ENCODE results near the gene TEDC2.
A peak's percentile ranks its signal among the peaks of the same experiment; 100 is the strongest.

The TEDC2 gene

GRCh38 chr16:2485811-2486507 lies 26.1 kb downstream of the TEDC2 start:
- Mint-ChIP-seq H3K4me1 (ENCODE audit: low read depth) (peaks cover 15% of the 10 kb centered on the region), H3K9me3 (ENCODE audit: low read depth) (no peaks in the 10 kb centered on the region), H3K36me3 (no peaks in the 10 kb centered on the region), H3K27me3 (no peaks in the 10 kb centered on the region), H3K4me3 (no peak overlapping the region), H3K27ac (no peak overlapping the region)

- peak overlapping the region; percentile 87 for H3K27ac Mint-ChIP-seq
- no peaks in the 10 kb centered on the region for H3K36me3 Mint-ChIP-seq
- H3K4me3 Mint-ChIP-seq: peak overlapping the region; percentile 75
These were observed 27.0 kb downstream of the TEDC2 start for GRCh38 chr16:2486645-2487516.

GRCh38 chr16:2487517-2487842 lies 27.6 kb downstream of the TEDC2 start:
- peaks cover 12% of the 10 kb centered on the region for H3K4me1 Mint-ChIP-seq (ENCODE audit: low read depth)
- peak overlapping the region; percentile 87 for H3K27ac Mint-ChIP-seq
- no peaks in the 10 kb centered on the region for H3K36me3 Mint-ChIP-seq
- H3K27me3 Mint-ChIP-seq: no peaks in the 10 kb centered on the region
- peak overlapping the region; percentile 75 for H3K4me3 Mint-ChIP-seq
- no peaks in the 10 kb centered on the region for H3K9me3 Mint-ChIP-seq (ENCODE audit: low read depth)

More at GRCh38 chr16:2486645-2487516, 27.0 kb downstream of the TEDC2 start:
- no peaks in the 10 kb centered on the region for H3K9me3 Mint-ChIP-seq (ENCODE audit: low read depth)
- no peaks in the 10 kb centered on the region for H3K27me3 Mint-ChIP-seq
- H3K4me1 Mint-ChIP-seq (ENCODE audit: low read depth): peaks cover 15% of the 10 kb centered on the region

- peaks cover 12% of the 10 kb centered on the region for H3K4me1 Mint-ChIP-seq (ENCODE audit: low read depth)
- no peak overlapping the region for H3K4me3 Mint-ChIP-seq
- H3K27ac Mint-ChIP-seq: no peak overlapping the region
- H3K36me3 Mint-ChIP-seq: no peaks in the 10 kb centered on the region
- H3K27me3 Mint-ChIP-seq: no peaks in the 10 kb centered on the region
- H3K9me3 Mint-ChIP-seq (ENCODE audit: low read depth): no peaks in the 10 kb centered on the region
These were observed 28.1 kb downstream of the TEDC2 start for GRCh38 chr16:2487903-2488531.

- Mint-ChIP-seq H3K27ac (no peak overlapping the region), H3K4me1 (ENCODE audit: low read depth) (peaks cover 12% of the 10 kb centered on the region), H3K9me3 (ENCODE audit: low read depth) (no peaks in the 10 kb centered on the region)
These were observed 29.7 kb downstream of the TEDC2 start for GRCh38 chr16:2489581-2489980.

GRCh38 chr16:2490190-2491105 lies 30.5 kb downstream of the TEDC2 start:
- Mint-ChIP-seq H3K4me1 (ENCODE audit: low read depth) (peaks cover 12% of the 10 kb centered on the region), H3K4me3 (no peak overlapping the region), H3K36me3 (no peaks in the 10 kb centered on the region), H3K27ac (no peak overlapping the region), H3K9me3 (ENCODE audit: low read depth) (no peaks in the 10 kb centered on the region), H3K27me3 (no peaks in the 10 kb centered on the region)

More at GRCh38 chr16:2489581-2489980, 29.7 kb downstream of the TEDC2 start:
- H3K4me3 Mint-ChIP-seq: no peak overlapping the region
- no peaks in the 10 kb centered on the region for H3K36me3 Mint-ChIP-seq
- H3K27me3 Mint-ChIP-seq: no peaks in the 10 kb centered on the region

- H3K9me3 Mint-ChIP-seq (ENCODE audit: low read depth): no peaks in the 10 kb centered on the region
- no peaks in the 10 kb centered on the region for H3K36me3 Mint-ChIP-seq
These were observed 32.4 kb downstream of the TEDC2 start for GRCh38 chr16:2492292-2492691.

GRCh38 chr16:2493605-2494004 lies 33.7 kb downstream of the TEDC2 start:
- no peak overlapping the region for H3K27ac Mint-ChIP-seq
- no peaks in the 10 kb centered on the region for H3K9me3 Mint-ChIP-seq (ENCODE audit: low read depth)
- H3K4me1 Mint-ChIP-seq (ENCODE audit: low read depth): no peaks in the 10 kb centered on the region
- no peaks in the 10 kb centered on the region for H3K36me3 Mint-ChIP-seq
- no peaks in the 10 kb centered on the region for H3K27me3 Mint-ChIP-seq
- no peak overlapping the region for H3K4me3 Mint-ChIP-seq

More at GRCh38 chr16:2492292-2492691, 32.4 kb downstream of the TEDC2 start:
- H3K4me3 Mint-ChIP-seq: no peak overlapping the region
- H3K27me3 Mint-ChIP-seq: no peaks in the 10 kb centered on the region
- H3K27ac Mint-ChIP-seq: no peak overlapping the region
- peaks cover 4% of the 10 kb centered on the region for H3K4me1 Mint-ChIP-seq (ENCODE audit: low read depth)

GRCh38 chr16:2494616-2495015 lies 34.7 kb downstream of the TEDC2 start:
- no peak overlapping the region for H3K27ac Mint-ChIP-seq

GRCh38 chr16:2495041-2495440 lies 35.1 kb downstream of the TEDC2 start:
- H3K9me3 Mint-ChIP-seq (ENCODE audit: low read depth): no peaks in the 10 kb centered on the region
- H3K4me1 Mint-ChIP-seq (ENCODE audit: low read depth): no peaks in the 10 kb centered on the region
- no peak overlapping the region for H3K27ac Mint-ChIP-seq
- no peaks in the 10 kb centered on the region for H3K36me3 Mint-ChIP-seq
- H3K4me3 Mint-ChIP-seq: no peak overlapping the region
- H3K27me3 Mint-ChIP-seq: no peaks in the 10 kb centered on the region

More at GRCh38 chr16:2494616-2495015, 34.7 kb downstream of the TEDC2 start:
- Mint-ChIP-seq H3K4me3 (no peak overlapping the region), H3K4me1 (ENCODE audit: low read depth) (no peaks in the 10 kb centered on the region), H3K9me3 (ENCODE audit: low read depth) (no peaks in the 10 kb centered on the region), H3K27me3 (no peaks in the 10 kb centered on the region), H3K36me3 (no peaks in the 10 kb centered on the region)

GRCh38 chr16:2496223-2497115 lies 36.6 kb downstream of the TEDC2 start:
- Mint-ChIP-seq H3K9me3 (ENCODE audit: low read depth) (no peaks in the 10 kb centered on the region), H3K27me3 (no peaks in the 10 kb centered on the region), H3K36me3 (no peaks in the 10 kb centered on the region), H3K4me1 (ENCODE audit: low read depth) (no peaks in the 10 kb centered on the region), H3K4me3 (no peak overlapping the region), H3K27ac (no peak overlapping the region)

- Mint-ChIP-seq H3K4me1 (ENCODE audit: low read depth) (no peaks in the 10 kb centered on the region), H3K9me3 (ENCODE audit: low read depth) (no peaks in the 10 kb centered on the region), H3K27ac (no peak overlapping the region), H3K4me3 (no peak overlapping the region), H3K36me3 (no peaks in the 10 kb centered on the region), H3K27me3 (no peaks in the 10 kb centered on the region)
These were observed 37.3 kb downstream of the TEDC2 start for GRCh38 chr16:2497116-2497630.

GRCh38 chr16:2497695-2498484 lies 38.0 kb downstream of the TEDC2 start:
- no peaks in the 10 kb centered on the region for H3K36me3 Mint-ChIP-seq
- H3K9me3 Mint-ChIP-seq (ENCODE audit: low read depth): no peaks in the 10 kb centered on the region
- H3K27ac Mint-ChIP-seq: no peak overlapping the region
- no peaks in the 10 kb centered on the region for H3K4me1 Mint-ChIP-seq (ENCODE audit: low read depth)
- no peaks in the 10 kb centered on the region for H3K27me3 Mint-ChIP-seq
- no peak overlapping the region for H3K4me3 Mint-ChIP-seq

Data from activated naive CD8-positive, alpha-beta T cell (primary cell).